IPS-15b (cell line): ENCODE results near the gene DPEP1.
"Not testable (repeated sequence)": the region's sequence is repeated elsewhere in the genome, so short reads cannot be mapped to it uniquely, and the experiment has no call there.

ENCODE experiments used
- H3K27me3 ChIP-seq: one replicate; pipeline ENCODE4 v1.6.1; 2013; ENCODE audit warnings: low read length; ENCODE audit not compliant: control insufficient read depth, insufficient read depth
- H3K36me3 ChIP-seq: one replicate; pipeline ENCODE4 v1.6.1; 2013; ENCODE audit warnings: low read length; ENCODE audit not compliant: control insufficient read depth, insufficient read depth
- H3K4me1 ChIP-seq: one replicate; pipeline ENCODE4 v1.6.1; 2013; ENCODE audit warnings: mild to moderate bottlenecking, low read length; ENCODE audit not compliant: control insufficient read depth, insufficient read depth
- H3K4me3 ChIP-seq: one replicate; pipeline ENCODE4 v1.5.1; 2013; ENCODE audit warnings: low read depth, low read length
- H3K9ac ChIP-seq: one replicate; pipeline ENCODE4 v1.6.1; 2013; ENCODE audit warnings: low read depth, mild to moderate bottlenecking, low read length
- H3K9me3 ChIP-seq: one replicate; pipeline ENCODE4 v1.6.1; 2013; ENCODE audit warnings: mild to moderate bottlenecking, low read length; ENCODE audit not compliant: control insufficient read depth, insufficient read depth

DPEP1 gene

GRCh38 chr16:89653656-89654295 is 40.3 kb downstream of the DPEP1 start:
- no peaks in the 10 kb centered on the region for H3K9me3 ChIP-seq

GRCh38 chr16:89655062-89655643 is 41.7 kb downstream of the DPEP1 start:
- H3K27me3 ChIP-seq: no peaks in the 10 kb centered on the region
- H3K4me1 ChIP-seq: no peaks in the 10 kb centered on the region
- H3K9me3 ChIP-seq: no peaks in the 10 kb centered on the region
- H3K9ac ChIP-seq: no peak overlapping the region
- H3K36me3 ChIP-seq: no peaks in the 10 kb centered on the region
- H3K4me3 ChIP-seq: no peak overlapping the region

More at GRCh38 chr16:89653656-89654295, 40.3 kb downstream of the DPEP1 start:
- no peaks in the 10 kb centered on the region for H3K36me3 ChIP-seq
- H3K4me3 ChIP-seq: no peak overlapping the region
- no peaks in the 10 kb centered on the region for H3K4me1 ChIP-seq
- no peak overlapping the region for H3K9ac ChIP-seq
- H3K27me3 ChIP-seq: no peaks in the 10 kb centered on the region

DNA sequence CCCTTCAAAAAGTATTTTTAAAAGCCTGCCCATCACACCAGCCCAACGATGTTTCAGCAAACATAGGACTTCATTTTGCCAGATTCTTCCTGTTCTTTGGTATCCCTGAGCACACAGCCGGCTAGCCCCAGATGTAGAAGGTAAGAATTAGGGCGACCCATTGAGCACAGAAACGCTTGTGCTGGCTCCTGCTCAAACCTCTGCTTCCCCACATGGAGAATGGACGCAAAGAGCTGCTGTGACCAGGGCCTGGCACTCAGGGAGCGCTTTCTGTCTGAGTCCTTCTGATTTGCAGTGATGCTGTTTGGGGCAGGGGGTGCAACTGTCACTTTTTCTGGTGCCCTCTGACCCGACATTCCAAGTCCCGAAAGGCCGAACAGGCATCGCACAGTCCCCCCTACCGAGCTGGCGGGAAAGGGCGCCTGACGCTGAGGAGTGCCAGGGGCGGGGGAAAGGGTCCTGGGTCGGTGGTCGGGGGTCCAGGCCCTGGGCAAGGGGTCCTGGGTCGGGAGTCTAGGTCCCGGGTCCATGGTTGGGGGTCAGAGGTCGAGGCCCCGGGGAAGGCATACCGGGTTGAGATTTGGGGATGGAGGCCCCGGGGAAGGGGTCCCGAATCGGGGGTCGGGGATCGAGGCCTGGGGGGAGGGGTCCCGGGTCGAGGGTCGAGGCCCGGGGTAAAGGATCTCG is 43.1 kb downstream of the DPEP1 start:
- H3K36me3 ChIP-seq: peaks cover 4% of the 10 kb centered on the region
- peak overlapping the region; percentile 49 for H3K4me3 ChIP-seq
- no peak overlapping the region for H3K9ac ChIP-seq
- H3K4me1 ChIP-seq: no peaks in the 10 kb centered on the region
- no peaks in the 10 kb centered on the region for H3K27me3 ChIP-seq
- H3K9me3 ChIP-seq: no peaks in the 10 kb centered on the region

GRCh38 chr16:89657442-89658220 is 44.2 kb downstream of the DPEP1 start, which contains the start of the genes CHMP1A and SPATA33:
Gene CHMP1A, minus strand, starts transcription at chr16:89657708. Its CDS starts 120 bp downstream, at chr16:89657588.
Gene SPATA33, plus strand, starts transcription at chr16:89657836. Its CDS starts 76 bp downstream, at chr16:89657912.
- H3K9ac ChIP-seq: peak within 1 kb of the TSS; percentile 32
- peak within 1 kb of the TSS; percentile 49 for H3K4me3 ChIP-seq
- H3K9me3 ChIP-seq: no peaks in the 10 kb centered on the region
- no peaks in the 10 kb centered on the region for H3K4me1 ChIP-seq
- H3K27me3 ChIP-seq: no peaks in the 10 kb centered on the region
- H3K36me3 ChIP-seq: peaks cover 4% of the 10 kb centered on the region

- no peak overlapping the region for H3K9ac ChIP-seq
- peaks cover 4% of the 10 kb centered on the region for H3K36me3 ChIP-seq
- peak overlapping the region; percentile 49 for H3K4me3 ChIP-seq
- H3K27me3 ChIP-seq: no peaks in the 10 kb centered on the region
- no peaks in the 10 kb centered on the region for H3K9me3 ChIP-seq
- H3K4me1 ChIP-seq: no peaks in the 10 kb centered on the region
Observed at GRCh38 chr16:89658221-89658879, 44.9 kb downstream of the DPEP1 start.

DNA sequence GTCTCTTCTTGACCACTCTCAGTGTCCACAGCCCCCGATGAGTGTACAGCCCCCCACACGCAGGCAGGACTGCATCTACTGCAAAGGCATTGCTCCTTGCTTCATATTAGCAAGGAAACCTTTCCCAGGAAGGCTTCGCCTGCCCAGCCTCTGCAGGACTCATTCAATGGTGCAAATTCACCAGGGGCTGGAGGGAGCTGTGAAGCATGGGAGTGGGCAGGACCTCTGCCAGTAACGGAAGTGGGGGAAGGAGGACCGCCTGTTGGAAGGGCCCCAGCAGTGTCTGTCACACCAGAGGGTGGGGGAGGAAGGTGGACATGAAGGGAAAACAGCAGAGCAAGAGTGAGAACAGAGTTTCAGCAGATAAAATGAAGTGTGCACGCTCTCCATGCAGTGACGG is 46.7 kb downstream of the DPEP1 start:
- Histone ChIP-seq H3K4me1 (no peaks in the 10 kb centered on the region), H3K27me3 (no peaks in the 10 kb centered on the region), H3K4me3 (no peak overlapping the region), H3K9ac (no peak overlapping the region), H3K36me3 (peaks cover 4% of the 10 kb centered on the region), H3K9me3 (no peaks in the 10 kb centered on the region)

- H3K4me3 ChIP-seq: no peak overlapping the region
- H3K9ac ChIP-seq: no peak overlapping the region
- peaks cover 4% of the 10 kb centered on the region for H3K36me3 ChIP-seq
- H3K4me1 ChIP-seq: no peaks in the 10 kb centered on the region
- H3K27me3 ChIP-seq: no peaks in the 10 kb centered on the region
- H3K9me3 ChIP-seq: no peaks in the 10 kb centered on the region
Observed at GRCh38 chr16:89661215-89661614, 47.8 kb downstream of the DPEP1 start.

DNA sequence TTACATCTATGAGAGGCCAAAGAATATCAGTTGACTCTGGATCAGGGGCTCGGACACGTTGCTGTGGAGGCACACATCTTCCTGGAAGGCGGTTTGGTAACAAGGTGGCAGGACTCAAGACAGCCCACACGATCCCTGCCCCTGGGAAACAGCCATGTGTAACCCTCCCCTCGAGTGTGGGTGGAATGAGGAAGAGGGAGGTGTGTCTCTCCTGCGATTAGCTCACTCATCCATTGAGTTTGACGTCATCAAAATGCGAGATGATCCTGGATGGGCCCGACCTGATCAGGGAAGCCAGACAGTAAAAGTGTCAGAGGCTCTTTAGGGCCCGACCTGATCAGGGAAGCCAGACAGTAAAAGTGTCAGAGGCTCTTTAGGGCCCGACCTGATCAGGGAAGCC is 50.8 kb downstream of the DPEP1 start:
- not testable (repeated sequence) for H3K27me3 ChIP-seq, H3K9ac ChIP-seq, H3K9me3 ChIP-seq, H3K36me3 ChIP-seq, H3K4me3 ChIP-seq, H3K4me1 ChIP-seq

DNA sequence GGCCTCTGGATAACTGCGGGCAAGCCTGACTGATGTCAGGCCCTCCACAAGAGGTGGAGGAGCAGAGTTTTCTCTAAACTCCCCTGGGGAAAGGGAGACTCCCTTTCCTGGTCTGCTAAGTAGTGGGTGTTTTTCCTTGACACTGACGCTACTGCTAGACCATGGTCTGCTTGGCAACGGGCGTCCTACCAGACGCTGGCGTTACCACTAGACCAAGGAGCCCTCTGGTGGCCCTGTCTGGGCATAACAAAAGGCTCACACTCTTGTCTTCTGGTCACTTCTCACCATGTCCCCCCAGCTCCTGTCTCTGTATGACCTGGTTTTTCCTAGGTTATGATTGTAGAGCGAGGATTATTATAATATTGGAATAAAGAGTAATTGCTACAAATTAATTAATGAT is 53.6 kb downstream of the DPEP1 start:
- not testable (repeated sequence) for H3K9me3 ChIP-seq, H3K4me1 ChIP-seq, H3K9ac ChIP-seq, H3K36me3 ChIP-seq, H3K4me3 ChIP-seq, H3K27me3 ChIP-seq

DNA sequence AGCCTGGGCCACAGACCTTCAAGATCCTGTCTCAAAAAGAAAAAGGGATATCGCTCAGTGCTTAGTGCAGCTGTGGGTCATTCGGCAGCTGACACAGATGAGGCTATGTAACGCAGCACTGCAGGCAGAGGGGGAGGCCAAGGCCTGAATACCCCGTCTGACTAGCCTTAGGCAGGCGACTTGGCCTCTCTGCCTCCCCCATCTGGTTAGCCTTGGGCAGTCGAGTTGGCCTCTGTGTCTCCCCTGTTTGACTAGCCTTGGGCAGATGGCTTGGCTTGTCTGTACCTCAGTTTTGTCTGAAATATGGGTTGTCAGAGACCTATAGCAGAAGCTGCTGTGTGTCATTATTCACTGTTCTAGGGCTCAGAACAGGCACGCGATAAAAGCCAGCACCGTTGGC is 54.2 kb downstream of the DPEP1 start:
- Histone ChIP-seq H3K9ac (no peak overlapping the region), H3K4me1 (no peaks in the 10 kb centered on the region), H3K36me3 (no peaks in the 10 kb centered on the region), H3K9me3 (no peaks in the 10 kb centered on the region), H3K27me3 (no peaks in the 10 kb centered on the region), H3K4me3 (no peak overlapping the region)

DNA sequence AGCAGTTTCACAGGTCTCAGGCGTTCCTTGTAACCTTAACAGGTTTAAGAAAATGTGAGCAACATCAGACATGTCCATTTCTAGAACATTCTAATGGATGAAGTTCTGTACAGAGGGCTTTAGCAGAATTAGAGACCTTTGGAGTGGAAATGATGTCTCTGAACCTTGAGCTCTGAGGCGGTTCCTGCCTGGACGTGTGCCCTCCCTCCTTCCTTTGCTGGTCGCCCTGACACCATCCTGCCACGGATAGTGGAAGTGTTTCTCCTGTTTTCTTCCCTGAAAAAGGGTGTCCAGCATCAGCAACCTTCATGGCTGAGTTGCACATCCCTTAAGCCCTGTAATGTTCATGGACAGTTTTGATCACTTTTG is 55.3 kb downstream of the DPEP1 start:
- no peaks in the 10 kb centered on the region for H3K9me3 ChIP-seq
- H3K36me3 ChIP-seq: no peaks in the 10 kb centered on the region
- H3K4me3 ChIP-seq: no peak overlapping the region
- H3K27me3 ChIP-seq: no peaks in the 10 kb centered on the region
- H3K4me1 ChIP-seq: no peaks in the 10 kb centered on the region
- H3K9ac ChIP-seq: no peak overlapping the region
